Endothelial cell of umbilical vein (primary cell): Measurements from ENCODE around the gene CYTIP. TPM values are rescaled to one million over a fixed set of nuclear protein-coding genes. Genes with fewer than 3 reads are reported as not detected.

Experiments used
- BruUV-seq: library from RNA; stranded (reverse); fragments of 400-500 nt; replicated peaks from 2 replicates; lab custom pipeline; 2021; lab: Mats Ljungman, UMichigan
- CTCF ChIA-PET: fragments of 300-600, 350-600 bp; sonication (Branson Sonifier 250); formaldehyde crosslinking; loops from one replicate; lab custom pipeline; 2021; ENCODE audit warnings: antibody characterized with exemption, inconsistent platforms; lab: Charles Lee
- POLR2A ChIA-PET: fragments of 300-600, 350-600 bp; sonication (Branson Sonifier 250); formaldehyde crosslinking; loops from one replicate; lab custom pipeline; 2021; ENCODE audit warnings: antibody characterized with exemption, inconsistent platforms; lab: Charles Lee
- DNase-seq: peaks from one replicate; pipeline ENCODE4 v3.0.0-alpha.2; 2011; ENCODE audit warnings: low read depth, low spot score
- FAIRE-seq: peaks from 2 replicates; lab custom pipeline; 2011; peaks lifted over from hg19 to GRCh38; lab: Jason Lieb, UNC
- H2AFZ ChIP-seq: 2 replicates; pipeline ENCODE4 v1.6.0; 2012; ENCODE audit warnings: low read depth, low read length, control low read depth, inconsistent platforms
- H3K27ac ChIP-seq: 2 replicates; pipeline ENCODE4 v1.5.1; 2011; ENCODE audit warnings: low read depth, mild to moderate bottlenecking, control low read depth, low read length, moderate library complexity; ENCODE audit not compliant: insufficient read depth
- H3K27me3 ChIP-seq, 2 experiments: 2 replicates each; pipeline versions ENCODE4 v1.6.0 to v1.6.1; 2011; ENCODE audit warnings: low read length in 2 of 2, mixed read lengths in 1 of 2; ENCODE audit not compliant: control insufficient read depth in 2 of 2, insufficient read depth in 2 of 2
- H3K36me3 ChIP-seq, 2 experiments: 2 replicates in 1 of 2; 3 replicates in 1 of 2; pipeline ENCODE4 v1.5.1; 2011; ENCODE audit warnings: low read length in 2 of 2, mild to moderate bottlenecking in 1 of 2, moderate library complexity in 1 of 2; ENCODE audit not compliant: control insufficient read depth in 2 of 2, insufficient read depth in 2 of 2; ENCODE audit errors: extremely low read depth in 1 of 2
- H3K4me1 ChIP-seq: 3 replicates; pipeline ENCODE4 v1.5.1; 2011; ENCODE audit warnings: mild to moderate bottlenecking, low read length; ENCODE audit not compliant: control insufficient read depth, insufficient read depth; ENCODE audit errors: extremely low read depth
- H3K4me2 ChIP-seq: 2 replicates; pipeline ENCODE4 v1.6.1; 2011; ENCODE audit warnings: low read length, control low read depth, mixed read lengths; ENCODE audit not compliant: insufficient read depth
- H3K4me3 ChIP-seq, 3 experiments: fragments of 200-600 bp in 1 of 3; sonication (generic), shearing (Covaris generic) in 1 of 3; replicated peaks in 1 of 3; 2 replicates each; pipeline ENCODE4 v1.5.1; 2011 to 2016; ENCODE audit warnings: control low read depth in 3 of 3, low read length in 3 of 3, mild to moderate bottlenecking in 2 of 3, inconsistent platforms in 1 of 3, low read depth in 1 of 3, moderate library complexity in 1 of 3; ENCODE audit not compliant: insufficient read depth in 1 of 3
- H3K79me2 ChIP-seq: 2 replicates; pipeline ENCODE4 v1.6.0; 2012; ENCODE audit warnings: low read length, inconsistent platforms; ENCODE audit not compliant: control insufficient read depth, insufficient read depth
- H3K9ac ChIP-seq: replicated peaks from 2 replicates; pipeline ENCODE3; 2011; ENCODE audit warnings: low read length, control low read depth; ENCODE audit not compliant: insufficient read depth; ENCODE audit errors: extremely low read depth
- H3K9me1 ChIP-seq: replicated peaks from 3 replicates; pipeline ENCODE4 v1.6.0; 2011; ENCODE audit warnings: mild to moderate bottlenecking, low read length; ENCODE audit not compliant: control insufficient read depth, insufficient read depth; ENCODE audit errors: extremely low read depth
- H3K9me3 ChIP-seq: replicated peaks from 2 replicates; pipeline ENCODE4 v1.5.1; 2012; ENCODE audit warnings: low read length, inconsistent platforms; ENCODE audit not compliant: control insufficient read depth, insufficient read depth
- H4K20me1 ChIP-seq: replicated peaks from 2 replicates; pipeline ENCODE3; 2011; ENCODE audit warnings: mild to moderate bottlenecking, low read length; ENCODE audit not compliant: control insufficient read depth, insufficient read depth; ENCODE audit errors: extremely low read depth
- EZH2 ChIP-seq: IDR thresholded peaks from 2 replicates; pipeline ENCODE4 v1.6.1; 2012; ENCODE audit warnings: borderline replicate concordance, low read depth, mild to moderate bottlenecking, moderate library complexity, low read length, inconsistent platforms; ENCODE audit not compliant: severe bottlenecking
- FOS ChIP-seq: IDR thresholded peaks from 2 replicates; pipeline ENCODE4 v1.6.1; 2011; ENCODE audit warnings: mild to moderate bottlenecking, low read length, moderate library complexity, borderline replicate concordance; ENCODE audit not compliant: insufficient read depth
- GATA2 ChIP-seq: IDR thresholded peaks from 2 replicates; pipeline ENCODE4 v1.7.0; 2011; ENCODE audit warnings: low read depth, mild to moderate bottlenecking, moderate library complexity, mixed read lengths, low read length; ENCODE audit not compliant: insufficient read length, insufficient read depth
- JUN ChIP-seq: IDR thresholded peaks from 2 replicates; pipeline ENCODE4 v1.6.1; 2011; ENCODE audit warnings: borderline replicate concordance, low read depth; ENCODE audit not compliant: insufficient read length, insufficient read depth
- MYC ChIP-seq: IDR thresholded peaks from one replicate; pipeline ENCODE4 v1.6.1; 2011; ENCODE audit warnings: mild to moderate bottlenecking, low read depth, low read length
- POLR2A ChIP-seq: IDR thresholded peaks from 2 replicates; pipeline ENCODE4 v1.6.1; 2012; ENCODE audit warnings: low read depth, mild to moderate bottlenecking, control low read depth, low read length
- POLR2AphosphoS5 ChIP-seq: IDR thresholded peaks from 2 replicates; pipeline ENCODE4 v1.6.1; 2012; ENCODE audit warnings: low read depth, mild to moderate bottlenecking, control low read depth, low read length, moderate library complexity; ENCODE audit not compliant: insufficient read depth
- dilution Hi-C: fragments of 300-500 bp; cut with MboI; formaldehyde crosslinking; loops from one replicate; pipeline ENCODE4 v1.15.0; 2019; ENCODE audit warnings: low sequenced_read_pairs; ENCODE audit not compliant: extremely low pct_ligation_motif_present
- intact Hi-C: fragments of 100-400 bp; cut with micrococcal nuclease; formaldehyde crosslinking; loops from one replicate; pipeline ENCODE4 v1.10.0; 2022
- polyA plus RNA-seq, 4 experiments: library from polyadenylated mRNA; depleted of rRNA in 3 of 4; stranded (reverse) in 3 of 4; unstranded in 1 of 4; fragments of >200 nt; gene quantifications; 2 replicates each; pipeline versions ENCODE4 v1.2.1 to v1.2.3, GENCODE V29; 2011 to 2012; ENCODE audit warnings: missing spikeins in 1 of 4
- total RNA-seq: library from RNA; stranded (reverse); gene quantifications from 2 replicates; pipeline ENCODE4 v1.2.3, GENCODE V29; 2021
- TF ChIP-seq, protein P1 (sequence below), 2 donors: IDR thresholded peaks; 1 replicate in 1 of 2; 2 replicates in 1 of 2; pipeline ENCODE4 v1.5.1; 2011; ENCODE audit warnings: low read length in 2 of 2, mild to moderate bottlenecking in 2 of 2, moderate library complexity in 2 of 2, control low read depth in 1 of 2, inconsistent platforms in 1 of 2, low read depth in 1 of 2; ENCODE audit not compliant: insufficient read depth in 1 of 2; ENCODE audit errors: extremely low read depth in 1 of 2
- TF ChIP-seq, protein P2 (sequence below): IDR thresholded peaks from 2 replicates; pipeline ENCODE4 v1.6.1; 2011; ENCODE audit not compliant: insufficient read depth, insufficient read length

Gene CYTIP
- total and polyA plus RNA-seq, 2 donors (not counting 3 experiments of a cell fraction or from before 2014, with no cell fraction given): not detected

DNA sequence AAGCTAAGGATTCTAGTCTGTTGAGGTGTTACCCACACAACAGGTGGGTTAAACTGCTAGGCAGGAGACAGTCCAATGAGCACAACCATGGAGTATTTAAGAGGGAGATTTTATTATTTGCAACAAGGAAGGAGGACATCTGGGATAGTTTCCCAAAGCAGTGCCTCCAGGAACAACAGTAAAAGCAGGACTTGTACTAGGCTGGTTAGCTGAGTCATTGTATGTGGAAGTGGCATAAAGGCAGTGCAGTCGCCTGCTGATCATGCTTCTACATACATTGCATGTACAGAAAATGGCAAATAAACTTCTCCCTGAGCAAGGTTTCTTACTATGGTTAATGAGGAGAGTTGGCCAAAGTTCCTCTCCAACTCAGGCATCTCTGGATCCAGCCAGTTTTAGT lies 46.1 kb upstream of the CYTIP start:
- FAIRE-seq (no peak), DNase-seq (no peak)
- H4K20me1 ChIP-seq: no peaks in the 10 kb centered on the region
- H3K79me2 ChIP-seq: no peaks in the 10 kb centered on the region
- BruUV-seq: no TSS peak
- no peak overlapping the region for H3K4me3 ChIP-seq
- intact Hi-C loops (no loop called here), dilution Hi-C loops (no loop called here)
- CTCF ChIA-PET: interaction anchor here (1.4 kb wide), 1 partner anchor 1264 kb away, joined by 3 read pairs; no protein-coding TSS in a partner anchor
- no peak overlapping the region for H3K4me2 ChIP-seq
- no peaks in the 10 kb centered on the region for H3K9me1 ChIP-seq
- H2AFZ ChIP-seq: no peak overlapping the region
- POLR2A ChIA-PET: no interaction called here
- peaks cover 5% of the 10 kb centered on the region for H3K4me1 ChIP-seq
- H3K9ac ChIP-seq: no peak overlapping the region
- H3K9me3 ChIP-seq: no peaks in the 10 kb centered on the region
- no peaks in the 10 kb centered on the region for H3K36me3 ChIP-seq
- H3K27me3 ChIP-seq: peaks cover 2 to 5% of the 10 kb centered on the region in 2 experiments
- TF ChIP-seq, protein P1, sequence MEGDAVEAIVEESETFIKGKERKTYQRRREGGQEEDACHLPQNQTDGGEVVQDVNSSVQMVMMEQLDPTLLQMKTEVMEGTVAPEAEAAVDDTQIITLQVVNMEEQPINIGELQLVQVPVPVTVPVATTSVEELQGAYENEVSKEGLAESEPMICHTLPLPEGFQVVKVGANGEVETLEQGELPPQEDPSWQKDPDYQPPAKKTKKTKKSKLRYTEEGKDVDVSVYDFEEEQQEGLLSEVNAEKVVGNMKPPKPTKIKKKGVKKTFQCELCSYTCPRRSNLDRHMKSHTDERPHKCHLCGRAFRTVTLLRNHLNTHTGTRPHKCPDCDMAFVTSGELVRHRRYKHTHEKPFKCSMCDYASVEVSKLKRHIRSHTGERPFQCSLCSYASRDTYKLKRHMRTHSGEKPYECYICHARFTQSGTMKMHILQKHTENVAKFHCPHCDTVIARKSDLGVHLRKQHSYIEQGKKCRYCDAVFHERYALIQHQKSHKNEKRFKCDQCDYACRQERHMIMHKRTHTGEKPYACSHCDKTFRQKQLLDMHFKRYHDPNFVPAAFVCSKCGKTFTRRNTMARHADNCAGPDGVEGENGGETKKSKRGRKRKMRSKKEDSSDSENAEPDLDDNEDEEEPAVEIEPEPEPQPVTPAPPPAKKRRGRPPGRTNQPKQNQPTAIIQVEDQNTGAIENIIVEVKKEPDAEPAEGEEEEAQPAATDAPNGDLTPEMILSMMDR (IDR thresholded peaks at IDR 0.05; ENCODE audit: extremely low read depth in 1 of 2, insufficient read depth in 1 of 2, low read depth in 1 of 2, low read length in 2 of 2): no peak
- TF ChIP-seq EZH2 (no peak), GATA2 (no peak), JUN (no peak), FOS (no peak), POLR2A (no peak), POLR2AphosphoS5 (no peak), MYC (no peak)
- TF ChIP-seq, protein P2, sequence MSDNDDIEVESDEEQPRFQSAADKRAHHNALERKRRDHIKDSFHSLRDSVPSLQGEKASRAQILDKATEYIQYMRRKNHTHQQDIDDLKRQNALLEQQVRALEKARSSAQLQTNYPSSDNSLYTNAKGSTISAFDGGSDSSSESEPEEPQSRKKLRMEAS: no peak
- H3K27ac ChIP-seq: no peak overlapping the region
